Panc1 (cell line): ENCODE data around the gene RGS10. TPM values are rescaled to one million over a fixed set of nuclear protein-coding genes. Genes with fewer than 3 reads are reported as not detected.

Source experiments
- ATAC-seq: fragments of 200-7000 bp; cut with Tn5 transposase; 2 replicates; pipeline ENCODE4 v1.9.1; 2020; ENCODE audit warnings: mild to moderate bottlenecking, moderate library complexity
- BruUV-seq: library from RNA; stranded (reverse); fragments of 400-500 nt; replicated peaks from 2 replicates; lab custom pipeline; 2021; lab: Mats Ljungman, UMichigan
- CTCF ChIA-PET: fragments of 300-600 bp; sonication (Branson Sonifier 250); formaldehyde crosslinking; loops from one replicate; lab custom pipeline; 2022; ENCODE audit warnings: antibody characterized with exemption; lab: Charles Lee
- POLR2A ChIA-PET: fragments of 300-600 bp; sonication (Branson Sonifier 250); formaldehyde crosslinking; loops from one replicate; lab custom pipeline; 2022; ENCODE audit warnings: antibody characterized with exemption; lab: Charles Lee
- DNase-seq: peaks from one replicate; pipeline ENCODE4 v3.0.0-alpha.2; 2010; ENCODE audit warnings: low read depth, low spot score
- H3K27ac ChIP-seq: 2 replicates; pipeline ENCODE4 v1.5.1; 2011; ENCODE audit warnings: mild to moderate bottlenecking, low read length, inconsistent platforms
- H3K27me3 ChIP-seq: fragments of 200-500 bp; sonication (Bioruptor generic); 2 replicates; pipeline ENCODE4 v1.6.0; 2014; ENCODE audit warnings: low read length, inconsistent platforms; ENCODE audit not compliant: control insufficient read depth, insufficient read depth
- H3K36me3 ChIP-seq: fragments of 200-500 bp; sonication (Bioruptor generic); 2 replicates; pipeline ENCODE4 v1.5.1; 2014; ENCODE audit warnings: inconsistent platforms, mild to moderate bottlenecking, low read length, moderate library complexity; ENCODE audit not compliant: control insufficient read depth, insufficient read depth
- H3K4me1 ChIP-seq: 2 replicates; pipeline ENCODE4 v1.5.1; 2011; ENCODE audit warnings: inconsistent platforms, mild to moderate bottlenecking, low read length, moderate library complexity; ENCODE audit not compliant: control insufficient read depth, insufficient read depth
- H3K4me3 ChIP-seq, 2 experiments: 2 replicates each; pipeline ENCODE4 v1.5.1; 2011 to 2012; ENCODE audit warnings: low read depth in 2 of 2, low read length in 2 of 2, mild to moderate bottlenecking in 2 of 2, inconsistent platforms in 1 of 2, moderate library complexity in 1 of 2
- H3K9me3 ChIP-seq: fragments of 200-500 bp; sonication (Bioruptor generic); 2 replicates; pipeline ENCODE4 v1.5.1; 2014; ENCODE audit warnings: low read depth, mild to moderate bottlenecking, inconsistent platforms, low read length, moderate library complexity; ENCODE audit not compliant: control insufficient read depth, insufficient read depth
- CTCF ChIP-seq: fragments of 450-650 bp; IDR thresholded peaks from 2 replicates; pipeline ENCODE4 v1.5.1; 2017; ENCODE audit warnings: mild to moderate bottlenecking
- POLR2AphosphoS5 ChIP-seq: IDR thresholded peaks from 2 replicates; pipeline ENCODE4 v1.6.1; 2012; ENCODE audit warnings: mild to moderate bottlenecking, low read depth, low read length, moderate library complexity
- REST ChIP-seq, 2 experiments: IDR thresholded peaks; 2 replicates each; pipeline ENCODE4 v1.6.1; 2011 to 2012; ENCODE audit warnings: low read depth in 2 of 2, control low read depth in 1 of 2, low read length in 1 of 2, mild to moderate bottlenecking in 1 of 2, moderate library complexity in 1 of 2; ENCODE audit not compliant: insufficient read depth in 1 of 2
- SIN3A ChIP-seq: IDR thresholded peaks from 2 replicates; pipeline ENCODE4 v1.6.1; 2012; ENCODE audit warnings: low read depth, mild to moderate bottlenecking, low read length, moderate library complexity, borderline replicate concordance; ENCODE audit not compliant: insufficient read depth
- TCF7L2 ChIP-seq: IDR thresholded peaks from 2 replicates; pipeline ENCODE4 v1.6.1; 2011; ENCODE audit warnings: mild to moderate bottlenecking, low read depth, low read length, inconsistent platforms
- in situ Hi-C: cut with HindIII; loops from 2 replicates; pipeline ENCODE4 v1.10.0; 2016; ENCODE audit warnings: low sequenced_read_pairs, low pct_unique_long_range_greater_than_20kb
- intact Hi-C: fragments of 100-400 bp; cut with micrococcal nuclease; formaldehyde crosslinking; loops from one replicate; pipeline ENCODE4 v1.10.0; 2022; ENCODE audit not compliant: unreplicated experiment
- total RNA-seq: library from RNA; stranded (reverse); gene quantifications from one replicate; pipeline ENCODE4 v1.2.1, GENCODE V29; 2021; ENCODE audit not compliant: unreplicated experiment

The RGS10 gene
- total RNA-seq, 1 experiment from 2014 or later = 68.6 TPM

GRCh38 chr10:119503821-119504220 is 38.7 kb downstream of the RGS10 start:
- Histone ChIP-seq H3K36me3 (no peaks in the 10 kb centered on the region), H3K27ac (no peak overlapping the region), H3K9me3 (no peaks in the 10 kb centered on the region), H3K27me3 (no peaks in the 10 kb centered on the region), H3K4me3 (no peak overlapping the region), H3K4me1 (no peaks in the 10 kb centered on the region)
- BruUV-seq = no TSS peak
- CTCF ChIA-PET = no interaction called here
- POLR2A ChIA-PET = no interaction called here
- DNase-seq = no peak
- TF ChIP-seq SIN3A (no peak), POLR2AphosphoS5 (no peak), REST (IDR thresholded peaks at IDR 0.05; ENCODE audit: insufficient read depth in 1 of 2, low read depth in 2 of 2, low read length in 1 of 2) (no peak), CTCF (no peak), TCF7L2 (no peak)
- ATAC-seq = no peak
- intact Hi-C loops (no loop called here), in situ Hi-C loops (no loop called here)

- Histone ChIP-seq H3K4me3 (no peak overlapping the region), H3K27ac (no peak overlapping the region), H3K27me3 (no peaks in the 10 kb centered on the region), H3K36me3 (no peaks in the 10 kb centered on the region), H3K9me3 (no peaks in the 10 kb centered on the region), H3K4me1 (no peaks in the 10 kb centered on the region)
- DNase-seq = no peak
- in situ Hi-C loops (no loop called here), intact Hi-C loops (no loop called here)
- BruUV-seq = no TSS peak
- POLR2A ChIA-PET = no interaction called here
- TF ChIP-seq SIN3A (no peak), TCF7L2 (no peak), REST (IDR thresholded peaks at IDR 0.05; ENCODE audit: insufficient read depth in 1 of 2, low read depth in 2 of 2, low read length in 1 of 2) (no peak), CTCF (no peak), POLR2AphosphoS5 (no peak)
- CTCF ChIA-PET = no interaction called here
- no peak for ATAC-seq
Observed at GRCh38 chr10:119502618-119503155, 39.8 kb downstream of the RGS10 start.
